Measurements from ENCODE around the gene MANSC1. TPM values are rescaled to one million over a fixed set of nuclear protein-coding genes. Genes with fewer than 3 reads are reported as not detected.

The MANSC1 gene
- total RNA-seq, 1 experiment from 2014 or later = 0.92 TPM

- Histone ChIP-seq H3K27me3 (no peaks in the 10 kb centered on the region), H3K4me3 (no peak overlapping the region), H3K9me3 (no peaks in the 10 kb centered on the region; the same call in 1 of the 2 replicates), H3K36me3 (no peaks in the 10 kb centered on the region)
- DNase-seq = no peak
These were observed 48.9 kb downstream of the MANSC1 start for GRCh38 chr12:12301122-12301521.

GRCh38 chr12:12297201-12297830 lies 52.7 kb downstream of the MANSC1 start:
- no peak overlapping the region for H3K4me3 ChIP-seq
- no peaks in the 10 kb centered on the region for H3K36me3 ChIP-seq
- DNase-seq = no peak
- no peaks in the 10 kb centered on the region for H3K9me3 ChIP-seq
- H3K27me3 ChIP-seq = no peaks in the 10 kb centered on the region

GRCh38 chr12:12294215-12295005 lies 55.6 kb downstream of the MANSC1 start:
- H3K4me3 ChIP-seq = no peak overlapping the region
- DNase-seq = peak; percentile 87
- H3K27me3 ChIP-seq = no peaks in the 10 kb centered on the region
- H3K9me3 ChIP-seq = no peaks in the 10 kb centered on the region
- no peaks in the 10 kb centered on the region for H3K36me3 ChIP-seq

GRCh38 chr12:12290206-12290605 lies 59.8 kb downstream of the MANSC1 start:
- Histone ChIP-seq H3K9me3 (no peaks in the 10 kb centered on the region), H3K27me3 (no peaks in the 10 kb centered on the region), H3K4me3 (no peak overlapping the region), H3K36me3 (no peaks in the 10 kb centered on the region)
- no peak for DNase-seq

- Histone ChIP-seq H3K27me3 (no peaks in the 10 kb centered on the region), H3K9me3 (no peaks in the 10 kb centered on the region), H3K4me3 (no peak overlapping the region), H3K36me3 (no peaks in the 10 kb centered on the region)
- no peak for DNase-seq
These were observed 63.6 kb downstream of the MANSC1 start for GRCh38 chr12:12286441-12286840.

- Histone ChIP-seq H3K27me3 (no peaks in the 10 kb centered on the region), H3K4me3 (no peak overlapping the region), H3K36me3 (no peaks in the 10 kb centered on the region), H3K9me3 (peaks cover 3% of the 10 kb centered on the region; the same call in 1 of the 2 replicates)
- no peak for DNase-seq
These were observed 67.1 kb downstream of the MANSC1 start for GRCh38 chr12:12282761-12283425.

GRCh38 chr12:12282202-12282601 lies 67.8 kb downstream of the MANSC1 start:
- no peak overlapping the region for H3K4me3 ChIP-seq
- no peaks in the 10 kb centered on the region for H3K27me3 ChIP-seq
- H3K36me3 ChIP-seq = no peaks in the 10 kb centered on the region
- peaks cover 3% of the 10 kb centered on the region; the same call in 1 of the 2 replicates for H3K9me3 ChIP-seq
- DNase-seq = no peak

- Histone ChIP-seq H3K4me3 (no peak overlapping the region), H3K27me3 (no peaks in the 10 kb centered on the region), H3K36me3 (no peaks in the 10 kb centered on the region), H3K9me3 (peaks cover 3% of the 10 kb centered on the region; the same call in 1 of the 2 replicates)
- DNase-seq = no peak
These were observed 68.9 kb downstream of the MANSC1 start for GRCh38 chr12:12281134-12281533.

GRCh38 chr12:12278899-12279298 lies 71.1 kb downstream of the MANSC1 start:
- peaks cover 3% of the 10 kb centered on the region; the same call in 1 of the 2 replicates for H3K9me3 ChIP-seq
- no peaks in the 10 kb centered on the region for H3K36me3 ChIP-seq
- H3K4me3 ChIP-seq = no peak overlapping the region
- no peaks in the 10 kb centered on the region for H3K27me3 ChIP-seq
- DNase-seq = peak; percentile 86

Other genes with a start within 250 kb of the MANSC1 start
- 7.9 and 10.2 TPM in 2 replicates for gene LRP6, start 83.2 kb downstream of the MANSC1 start, total RNA-seq (2014; rRNA removed; shearing (Covaris generic); ENCODE audit: low replicate concordance)
- gene BORCS5, start 6.8 kb upstream of the MANSC1 start, total RNA-seq (2014; rRNA removed; shearing (Covaris generic); ENCODE audit: low replicate concordance) = 3.6 and 5.6 TPM in 2 replicates
- gene DUSP16, start 212.6 kb upstream of the MANSC1 start, total RNA-seq (2014; rRNA removed; shearing (Covaris generic); ENCODE audit: low replicate concordance) = 8.3 and 11.5 TPM in 2 replicates

Measured in MG63 (cell line).